GM21381 (cell line): ENCODE results near the gene SYNC.

Experiments
- ATAC-seq: cut with Tn5 transposase; IDR thresholded peaks from one replicate; pipeline ENCODE4 v1.9.1; 2021; ENCODE audit warnings: mild to moderate bottlenecking, moderate library complexity; ENCODE audit not compliant: unreplicated experiment

Gene SYNC

DNA sequence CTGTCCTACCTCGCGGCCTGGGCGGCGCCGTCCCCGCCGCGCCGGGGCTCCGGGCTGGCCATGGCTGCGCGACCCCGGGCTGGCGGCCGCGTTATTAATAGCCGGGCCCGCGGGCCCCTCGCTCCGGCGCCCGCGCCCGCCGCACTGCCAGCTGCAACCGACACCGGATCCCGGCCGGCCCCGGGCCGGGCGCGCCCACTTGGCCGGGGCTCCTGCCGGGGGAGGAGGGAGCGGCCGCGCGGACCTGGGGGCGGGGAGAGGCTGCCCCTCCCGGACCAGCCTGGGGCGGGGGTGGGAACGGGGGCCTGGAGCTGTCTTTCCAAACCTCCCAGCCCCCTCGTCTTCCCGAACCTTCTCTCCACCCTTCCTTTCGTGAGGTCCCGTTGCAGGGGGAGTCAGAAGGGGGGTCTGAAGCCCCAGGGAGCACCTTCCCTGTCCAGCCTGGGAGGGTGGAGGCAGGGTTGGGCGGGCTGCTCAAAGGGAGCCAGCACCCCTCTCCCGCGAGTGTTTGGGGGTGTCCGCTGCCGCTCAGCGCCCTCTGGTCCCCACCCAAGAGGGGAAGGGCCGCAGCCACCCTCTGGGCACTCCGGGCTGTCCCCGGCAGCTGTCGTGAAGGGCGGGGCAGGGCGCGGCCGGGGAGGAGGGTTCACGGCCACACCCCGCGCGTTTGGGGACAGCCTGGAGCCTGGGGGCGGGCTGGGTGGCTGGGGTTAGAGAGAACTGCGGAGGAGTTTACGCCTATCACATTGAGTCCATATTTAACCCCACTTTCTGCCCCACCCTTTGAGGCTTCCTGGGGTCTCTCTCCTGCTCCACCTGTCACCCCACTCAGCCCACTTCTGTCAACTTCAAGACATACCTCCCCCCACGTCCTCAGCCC lies at the start of gene SYNC:
Gene SYNC (minus strand): TSS at position 172 of the 880 bp plus-strand sequence. CDS start 110 bp downstream, at position 62.
- ATAC-seq, result no peak

DNA sequence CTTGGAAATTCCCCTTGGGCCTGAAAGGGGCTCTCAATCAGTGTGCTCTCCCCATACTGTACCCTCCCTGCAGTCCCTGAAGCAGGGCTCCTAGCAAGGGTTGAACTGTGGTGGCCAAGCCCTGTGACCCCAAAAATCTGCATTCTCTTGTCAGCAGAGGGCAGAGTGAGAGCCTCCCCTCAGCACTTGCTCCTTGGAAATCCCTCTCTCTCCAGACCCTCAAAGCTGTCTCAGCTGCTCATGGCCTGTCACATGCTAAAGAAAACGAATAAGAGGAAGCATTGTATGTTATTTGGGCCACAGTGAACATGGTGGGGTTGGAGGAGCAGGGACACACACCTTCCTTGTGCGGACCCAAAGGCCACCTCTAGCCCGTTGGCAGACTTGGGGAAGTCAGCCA lies 47.2 kb upstream of the SYNC start:
- ATAC-seq, result no peak

DNA sequence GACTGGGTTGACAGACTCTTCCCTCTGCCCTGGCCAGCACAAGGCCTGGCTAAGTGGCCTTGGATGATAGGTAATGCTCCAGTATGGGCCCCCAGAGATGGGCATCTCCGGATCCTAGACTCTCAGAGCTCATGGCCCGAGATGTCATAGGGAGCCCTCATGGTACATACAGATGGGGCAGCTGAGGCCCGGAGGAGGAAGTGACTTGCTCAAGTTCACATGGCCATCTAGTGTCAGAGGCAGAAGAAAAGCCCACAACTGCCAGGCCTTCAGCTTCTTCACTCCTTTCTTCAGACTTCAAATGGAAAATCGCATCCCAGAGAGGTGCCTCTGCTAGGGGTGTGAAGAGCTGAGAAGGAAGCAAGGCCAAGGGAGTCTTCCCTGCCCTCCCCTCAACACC lies 46.8 kb upstream of the SYNC start:
- no peak for ATAC-seq

GRCh38 chr1:32748926-32749325 lies 46.4 kb upstream of the SYNC start:
- no peak for ATAC-seq

GRCh38 chr1:32748348-32748747 lies 45.8 kb upstream of the SYNC start:
- no peak for ATAC-seq

DNA sequence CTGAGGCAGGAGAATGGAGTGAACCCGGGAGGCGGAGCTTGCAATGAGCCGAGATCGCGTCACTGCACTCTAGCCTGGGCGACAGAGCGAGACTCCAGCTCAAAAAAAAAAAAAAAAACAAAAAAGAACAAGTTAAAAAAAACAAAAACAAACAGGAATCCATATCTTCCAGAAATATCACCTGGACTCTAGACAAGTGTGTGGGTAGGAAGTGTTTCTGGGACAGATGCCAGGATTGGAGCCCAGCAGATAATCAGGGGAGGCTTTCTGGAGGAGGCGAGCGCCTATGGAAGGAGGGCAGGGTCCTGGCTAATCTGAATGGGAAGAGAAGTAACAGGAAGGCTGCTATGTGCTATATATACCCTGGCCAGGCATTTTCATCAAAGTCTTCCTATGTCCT lies 43.6 kb upstream of the SYNC start:
- ATAC-seq, result no peak

GRCh38 chr1:32744071-32744425 lies 41.5 kb upstream of the SYNC start:
- no peak for ATAC-seq

- ATAC-seq, result no peak
Measured at GRCh38 chr1:32743380-32744070, 41.0 kb upstream of the SYNC start.

GRCh38 chr1:32742956-32743355 lies 40.4 kb upstream of the SYNC start:
- no peak for ATAC-seq

DNA sequence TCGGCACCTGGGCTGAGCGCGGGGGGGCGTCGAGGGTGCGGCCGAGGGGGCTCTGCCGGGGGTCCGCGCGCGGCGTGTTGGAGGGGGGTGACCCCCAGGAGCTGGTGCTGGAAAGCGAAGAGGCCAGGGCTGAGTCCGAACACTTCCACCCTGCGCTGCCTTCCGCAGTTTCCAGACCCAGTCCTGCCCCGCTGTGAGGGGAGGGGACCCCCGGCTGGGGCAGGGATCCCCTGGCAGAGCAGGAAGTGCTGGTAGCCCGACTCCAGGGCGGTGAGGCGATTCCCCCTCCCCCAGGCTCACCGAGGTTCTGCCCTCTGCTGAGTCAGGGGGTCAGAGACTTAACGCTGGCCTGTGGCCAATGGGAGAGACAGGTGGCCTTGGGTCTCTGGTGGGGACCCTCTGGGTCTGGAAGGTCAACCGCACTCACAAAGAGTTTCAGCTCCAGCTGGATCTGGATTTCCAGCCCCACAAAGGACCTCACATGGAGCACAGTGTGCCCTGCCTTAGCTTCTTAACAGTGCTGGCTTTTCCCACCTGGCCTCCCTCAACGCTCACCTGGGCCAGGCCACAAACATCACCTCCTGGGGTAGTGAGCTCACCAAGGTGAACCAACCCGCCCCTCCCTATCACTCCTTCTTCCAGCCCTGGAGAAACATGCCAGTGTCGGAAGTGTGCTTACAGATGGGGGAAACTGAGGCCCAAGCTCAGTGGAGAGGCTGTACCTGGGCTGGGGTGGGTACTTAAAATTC lies 39.8 kb upstream of the SYNC start:
- ATAC-seq, result no peak

DNA sequence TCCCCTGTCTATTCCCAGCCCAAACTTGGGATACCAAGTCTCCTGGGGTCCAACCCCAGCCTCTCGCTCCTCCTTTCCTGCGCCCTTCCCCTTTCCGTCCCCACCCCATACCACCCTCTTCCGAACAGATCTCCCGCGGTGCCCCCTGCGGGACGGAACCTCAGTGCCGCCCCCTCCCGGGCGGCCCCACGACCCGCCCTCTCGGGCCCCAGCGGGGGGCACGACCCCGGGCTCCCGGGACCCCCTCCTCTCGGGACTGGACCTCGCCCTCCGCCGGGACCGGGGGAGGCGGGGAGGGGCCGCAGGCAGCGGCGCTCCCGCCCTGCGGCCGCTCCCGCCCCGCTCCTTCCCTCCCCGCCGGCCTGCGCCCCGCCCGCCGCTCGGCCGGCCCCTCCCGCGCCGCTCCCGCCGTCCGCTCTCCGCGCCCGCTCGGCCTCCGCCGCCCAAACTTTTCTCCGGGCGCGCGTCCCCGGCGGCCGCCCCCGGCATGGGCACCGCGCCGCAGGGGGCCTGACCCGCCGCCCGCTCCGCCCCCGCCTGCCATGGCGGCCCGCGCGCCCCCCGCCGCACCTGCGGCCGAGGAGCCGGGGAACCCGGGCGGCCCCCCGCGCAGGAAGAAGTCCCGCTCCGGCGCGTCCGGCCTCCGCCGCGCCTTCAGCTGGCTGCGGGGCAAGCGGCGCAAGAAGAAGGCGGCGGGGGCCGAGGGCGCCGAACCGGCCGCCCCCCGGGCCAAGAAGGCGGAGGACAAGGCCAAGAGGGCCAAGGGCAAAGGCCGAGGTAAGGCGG lies 39.0 kb upstream of the SYNC start:
- ATAC-seq, result no peak

GRCh38 chr1:32741059-32741412 lies 38.5 kb upstream of the SYNC start:
- no peak for ATAC-seq

- no peak for ATAC-seq
Measured at GRCh38 chr1:32736812-32737791, 34.5 kb upstream of the SYNC start.

GRCh38 chr1:32733582-32734321 lies 31.2 kb upstream of the SYNC start:
- ATAC-seq, result no peak

DNA sequence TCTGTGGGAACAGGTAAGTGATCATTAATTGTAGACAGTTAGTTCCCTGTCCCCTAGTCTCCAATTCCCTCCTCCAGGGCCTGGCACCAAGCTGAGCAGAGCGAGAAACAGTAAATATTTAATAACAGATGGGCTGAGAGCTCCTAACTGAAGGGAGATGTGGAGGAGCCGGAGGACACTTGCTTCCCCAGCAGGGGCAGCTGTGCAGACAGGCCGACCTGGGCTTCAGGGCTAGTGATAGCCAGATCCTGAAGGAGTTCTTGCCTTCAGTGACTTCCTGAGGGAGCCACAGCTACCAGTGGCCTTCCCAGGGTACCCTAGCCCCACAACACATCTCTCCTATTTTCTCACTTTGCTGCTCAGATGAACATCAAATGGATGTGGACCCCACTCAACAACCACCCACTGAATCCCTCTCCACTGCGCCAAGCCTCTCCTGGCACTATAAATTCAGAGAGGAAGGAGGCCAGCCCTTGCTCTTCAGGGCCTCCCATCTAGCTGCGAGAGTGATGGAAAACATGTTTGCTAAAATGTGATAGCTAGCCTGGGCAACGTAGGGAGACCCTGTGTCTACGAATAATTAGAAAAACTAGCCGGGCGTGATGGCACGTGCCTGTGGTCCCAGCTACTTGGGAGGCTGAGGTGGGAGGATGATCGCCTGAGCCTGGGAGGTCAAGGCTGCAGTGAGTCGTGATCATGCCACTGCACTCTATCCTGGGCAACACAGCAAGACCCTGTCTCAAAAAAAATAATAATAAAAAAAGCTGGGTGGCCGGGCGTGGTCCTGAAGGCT lies 26.9 kb upstream of the SYNC start:
- no peak for ATAC-seq

GRCh38 chr1:32728413-32729077 lies 26.0 kb upstream of the SYNC start:
- ATAC-seq, result no peak

- ATAC-seq, result no peak
Measured at GRCh38 chr1:32727876-32728275, 25.3 kb upstream of the SYNC start.

GRCh38 chr1:32725615-32725982 lies 23.0 kb upstream of the SYNC start:
- no peak for ATAC-seq
